ENCODE data around the gene NLRC4. TPM values are rescaled to one million over a fixed set of nuclear protein-coding genes. Genes with fewer than 3 reads are reported as not detected.

Gene NLRC4
- total and polyA plus RNA-seq, 2 of the 4 experiments (the other 2 are of a cell fraction), result not detected

- CTCF ChIA-PET, result no interaction called here
- WGBS, 2 experiments (ENCODE audit: extremely low coverage in 2 of 2, insufficient read length in 1 of 2), result no CpG with 5 or more reads among the region's 1 CpG
- Histone ChIP-seq H3K79me1 (ENCODE audit: low read depth in 1 of 2, low read length in 2 of 2) (peaks cover 0 to 2% of the 10 kb centered on the region in 2 experiments; a peak in 2 of 4 replicates), H3K27ac (ENCODE audit: insufficient read depth, low read length) (no peak overlapping the region), H2AK9ac (replicated peaks; ENCODE audit: low read depth, low read length, poor library complexity) (no peak overlapping the region), H3K23ac (ENCODE audit: low read depth, low read length) (no peak overlapping the region), H3K14ac (replicated peaks; ENCODE audit: low read depth, low read length) (no peak overlapping the region), H3K36me3 (ENCODE audit: control insufficient read depth, insufficient read depth, low read length) (peaks cover 15% of the 10 kb centered on the region), H2AK5ac (ENCODE audit: low read depth, low read length) (no peak overlapping the region), H3K4me2 (ENCODE audit: low read depth, low read length) (no peak overlapping the region), H2BK20ac (ENCODE audit: low read depth, low read length) (no peak overlapping the region), H3K4me1 (ENCODE audit: control insufficient read depth, insufficient read depth, low read length) (no peaks in the 10 kb centered on the region), H2BK15ac (ENCODE audit: low read depth, low read length) (no peak overlapping the region), H3K4ac (ENCODE audit: low read depth, low read length) (no peak overlapping the region), H4K20me1 (ENCODE audit: insufficient read depth, low read length) (no peaks in the 10 kb centered on the region), H3K9me3 (ENCODE audit: control insufficient read depth, insufficient read depth, low read length) (no peaks in the 10 kb centered on the region), H2BK5ac (ENCODE audit: low read depth, low read length, poor library complexity, severe bottlenecking) (no peak overlapping the region), H3K4me3 (ENCODE audit: insufficient read depth, low read depth, low read length) (no peak overlapping the region), H3K9me1 (ENCODE audit: insufficient read depth, low read length) (no peaks in the 10 kb centered on the region), H4K5ac (ENCODE audit: low read depth, low read length) (no peak overlapping the region), H3K27me3 (ENCODE audit: control insufficient read depth, insufficient read depth, low read length) (no peaks in the 10 kb centered on the region), H2AFZ (replicated peaks; ENCODE audit: low read length, poor library complexity) (no peak overlapping the region), H2BK120ac (ENCODE audit: low read depth, low read length) (no peak overlapping the region), H4K91ac (ENCODE audit: insufficient read depth, low read depth, low read length) (no peak overlapping the region), H3K18ac (ENCODE audit: low read depth, low read length) (no peak overlapping the region), H4K8ac (ENCODE audit: low read depth in 2 of 2, low read length in 2 of 2) (no peak overlapping the region), H3K56ac (ENCODE audit: extremely low read depth, insufficient read depth, low read length) (no peak overlapping the region), H3K9ac (ENCODE audit: low read depth, low read length) (no peak overlapping the region)
- TF ChIP-seq RAD21 (IDR thresholded peaks at IDR 0.05; ENCODE audit: low read length), result no peak
- TF ChIP-seq RFX5 (IDR thresholded peaks at IDR 0.05; ENCODE audit: low read depth, low read length), result no peak
- no peak for TF ChIP-seq ELK1 (IDR thresholded peaks at IDR 0.05; ENCODE audit: borderline replicate concordance, low read depth, low read length)
- no peak for TF ChIP-seq MAZ (IDR thresholded peaks at IDR 0.05; ENCODE audit: borderline replicate concordance, low read depth, low read length)
- no peak for TF ChIP-seq SMC3 (IDR thresholded peaks at IDR 0.05; ENCODE audit: low read depth, low read length)
- no peak for TF ChIP-seq MAFK (IDR thresholded peaks at IDR 0.05; ENCODE audit: low read depth, low read length)
- no peak for TF ChIP-seq FOS (IDR thresholded peaks at IDR 0.05; ENCODE audit: low read depth, low read length)
- TF ChIP-seq CEBPB (IDR thresholded peaks at IDR 0.05; ENCODE audit: low read depth, low read length), result no peak
- no peak for TF ChIP-seq NFE2L2 (IDR thresholded peaks at IDR 0.05; ENCODE audit: low read depth, low read length)
- TF ChIP-seq CTCF (conservative IDR thresholded peaks at IDR 0.05; ENCODE audit: low read depth, low read length), result no peak
- TF ChIP-seq BHLHE40 (IDR thresholded peaks at IDR 0.05; ENCODE audit: low read depth, low read length), result no peak
- no peak for TF ChIP-seq CHD1 (IDR thresholded peaks at IDR 0.05; ENCODE audit: low read depth, low read length)
- TF ChIP-seq, protein P1, sequence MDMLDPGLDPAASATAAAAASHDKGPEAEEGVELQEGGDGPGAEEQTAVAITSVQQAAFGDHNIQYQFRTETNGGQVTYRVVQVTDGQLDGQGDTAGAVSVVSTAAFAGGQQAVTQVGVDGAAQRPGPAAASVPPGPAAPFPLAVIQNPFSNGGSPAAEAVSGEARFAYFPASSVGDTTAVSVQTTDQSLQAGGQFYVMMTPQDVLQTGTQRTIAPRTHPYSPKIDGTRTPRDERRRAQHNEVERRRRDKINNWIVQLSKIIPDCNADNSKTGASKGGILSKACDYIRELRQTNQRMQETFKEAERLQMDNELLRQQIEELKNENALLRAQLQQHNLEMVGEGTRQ (IDR thresholded peaks at IDR 0.05; ENCODE audit: low read depth, low read length), result no peak
- no peak for TF ChIP-seq RCOR1 (IDR thresholded peaks at IDR 0.05; ENCODE audit: insufficient replicate concordance, low read length)
- TF ChIP-seq POLR2A (IDR thresholded peaks at IDR 0.05; ENCODE audit: low read depth, low read length), result no peak
- intact Hi-C loops (cut with micrococcal nuclease), result no loop called here
- ATAC-seq (ENCODE audit: low read depth) (no peak), DNase-seq (no peak)
- POLR2A ChIA-PET (ENCODE audit: unreplicated experiment), result no interaction called here
- in situ Hi-C loops (cut with MboI; ENCODE audit: low sequenced_read_pairs), result no loop called here
- dilution Hi-C loops (cut with HindIII; ENCODE audit: low sequenced_read_pairs, unreplicated experiment), result no loop called here
- no TSS peak for BruUV-seq (replicated peaks)
Observed at GRCh38 chr2:32200814-32201213, 63.9 kb downstream of the NLRC4 start.
